Erythroblast (primary cell): ENCODE measurements around the gene SERPINF2.

Experiments used
- GATA1 ChIP-seq: IDR thresholded peaks from 2 replicates; pipeline ENCODE4 v1.6.1; 2011; ENCODE audit warnings: low read depth, mild to moderate bottlenecking, control low read depth, low read length, moderate library complexity
- POLR2A ChIP-seq: IDR thresholded peaks from 2 replicates; pipeline ENCODE4 v1.6.1; 2011; ENCODE audit warnings: mild to moderate bottlenecking, low read length

DNA sequence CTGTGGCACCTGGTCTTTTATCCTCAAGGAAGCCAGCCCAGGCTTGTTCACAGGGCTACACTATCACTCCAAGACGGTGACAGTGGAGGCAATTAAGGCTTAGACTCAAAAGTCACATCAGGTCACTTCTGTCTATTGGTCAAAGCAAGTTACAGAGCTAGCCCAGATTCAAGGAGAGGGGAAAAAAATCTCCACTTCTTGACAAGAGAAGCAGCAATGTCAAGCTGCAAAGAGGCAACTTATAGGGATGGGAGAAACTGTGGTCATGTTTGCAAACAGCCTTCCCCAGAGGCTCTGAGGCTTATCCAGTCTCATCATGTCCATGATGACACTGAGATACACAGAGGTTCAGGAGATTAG, 50.8 kb downstream of the SERPINF2 start:
- TF ChIP-seq POLR2A (no peak), GATA1 (no peak)
